SK-N-SH (cell line): ENCODE data around the gene GALNTL6.

Source experiments
- CTCF ChIP-seq: fragments of 200-600 bp; sonication (generic); IDR thresholded peaks from 2 replicates; pipeline ENCODE4 v1.6.1; 2017; ENCODE audit warnings: antibody characterized with exemption, mild to moderate bottlenecking, moderate library complexity
- EP300 ChIP-seq, 2 experiments: IDR thresholded peaks; 2 replicates each; pipeline versions ENCODE4 v1.4.0 to v1.6.1; 2012; ENCODE audit warnings: borderline replicate concordance in 1 of 2, low read depth in 1 of 2, low read length in 1 of 2
- JUND ChIP-seq: IDR thresholded peaks from 2 replicates; pipeline ENCODE4 v1.4.0; 2012
- MAX ChIP-seq: IDR thresholded peaks from 2 replicates; pipeline ENCODE4 v1.4.0; 2012; ENCODE audit warnings: low read depth
- POLR2AphosphoS5 ChIP-seq: IDR thresholded peaks from 2 replicates; pipeline ENCODE4 v1.6.1; 2012; ENCODE audit warnings: low read depth, low read length
- RAD21 ChIP-seq: IDR thresholded peaks from 2 replicates; pipeline ENCODE4 v1.6.1; 2012; ENCODE audit warnings: mild to moderate bottlenecking, low read length
- RCOR1 ChIP-seq: fragments of 150-350 bp; IDR thresholded peaks from 2 replicates; pipeline ENCODE4 v1.6.1; 2017; ENCODE audit warnings: antibody characterized with exemption, low read length
- RFX5 ChIP-seq: IDR thresholded peaks from 2 replicates; pipeline ENCODE4 v1.6.1; 2012; ENCODE audit warnings: mild to moderate bottlenecking, improper control_type of control experiment, low read length
- USF1 ChIP-seq: IDR thresholded peaks from 2 replicates; pipeline ENCODE4 v1.4.0; 2012; ENCODE audit warnings: low read depth, borderline replicate concordance
- YY1 ChIP-seq: IDR thresholded peaks from 2 replicates; pipeline ENCODE4 v1.4.0; 2012; ENCODE audit warnings: low read depth, mild to moderate bottlenecking
- ZBTB33 ChIP-seq: IDR thresholded peaks from 2 replicates; pipeline ENCODE4 v1.4.0; 2012; ENCODE audit warnings: low read depth, borderline replicate concordance

- TF ChIP-seq POLR2AphosphoS5 = no peak
- TF ChIP-seq USF1 = no peak
- TF ChIP-seq RAD21 = no peak
- no peak for TF ChIP-seq YY1
- TF ChIP-seq CTCF = no peak
- no peak for TF ChIP-seq MAX
- TF ChIP-seq RCOR1 = no peak
- no peak for TF ChIP-seq RFX5
- no peak for TF ChIP-seq EP300 (IDR thresholded peaks at IDR 0.05; ENCODE audit: borderline replicate concordance in 1 of 2, low read depth in 1 of 2, low read length in 1 of 2)
- TF ChIP-seq JUND = no peak
- TF ChIP-seq ZBTB33 = no peak
Observed at GRCh38 chr4:172369471-172369959, 556.3 kb downstream of the GALNTL6 start.
